Heart left ventricle (tissue), 16 donors: ENCODE data around the gene EOGT. TPM values are rescaled to one million over a fixed set of nuclear protein-coding genes. Genes with fewer than 3 reads are reported as not detected.
A peak's percentile ranks its signal among the peaks of the same experiment; 100 is the strongest.

Experiments used
- ATAC-seq, 4 donors: fragments of 200-7000 bp; cut with Tn5 transposase; one replicate each; pipeline ENCODE4 v1.9.1; 2020 to 2022; ENCODE audit warnings: moderate library complexity in 4 of 4, mild to moderate bottlenecking in 3 of 4, moderate number of reproducible peaks in 1 of 4
- DNase-seq, 5 donors: peaks; one replicate each; pipeline ENCODE4 v3.0.0-alpha.2; 2020
- H3K27ac ChIP-seq, 12 donors: fragments of 200-600 bp; sonication (generic) in 4 of 12; one replicate each; pipeline versions ENCODE4 v1.5.0 to v1.8.0; 2016 to 2022; ENCODE audit warnings: mild to moderate bottlenecking in 2 of 12
- H3K27me3 ChIP-seq, 9 donors: fragments of 200-600 bp; sonication (generic) in 2 of 9; one replicate each; pipeline versions ENCODE4 v1.5.1 to v1.8.0; 2016 to 2022; ENCODE audit warnings: mild to moderate bottlenecking in 3 of 9
- H3K36me3 ChIP-seq, 9 donors: fragments of 200-600 bp; sonication (generic) in 2 of 9; one replicate each; pipeline versions ENCODE4 v1.5.0 to v1.8.0; 2018 to 2022; ENCODE audit warnings: mild to moderate bottlenecking in 2 of 9
- H3K4me1 ChIP-seq, 12 donors: fragments of 200-600 bp; sonication (generic) in 4 of 12; one replicate each; pipeline versions ENCODE4 v1.5.0 to v1.8.0; 2016 to 2022; ENCODE audit warnings: mild to moderate bottlenecking in 3 of 12
- H3K4me3 ChIP-seq, 12 donors: fragments of 200-600 bp; sonication (generic) in 4 of 12; one replicate each; pipeline versions ENCODE4 v1.5.0 to v1.8.0; 2017 to 2022; ENCODE audit warnings: mild to moderate bottlenecking in 9 of 12, moderate library complexity in 4 of 12
- H3K9me3 ChIP-seq, 12 donors: fragments of 200-600 bp; sonication (generic) in 4 of 12; one replicate each; pipeline versions ENCODE4 v1.5.0 to v1.8.0; 2016 to 2022; ENCODE audit warnings: mild to moderate bottlenecking in 1 of 12
- CTCF ChIP-seq, 12 donors: fragments of 200-600 bp; sonication (generic) in 4 of 12; IDR thresholded peaks; one replicate each; pipeline versions ENCODE4 v1.5.0 to v1.8.0; 2018 to 2022; ENCODE audit warnings: antibody characterized with exemption in 12 of 12, mild to moderate bottlenecking in 5 of 12
- POLR2A ChIP-seq, 2 donors: fragments of 450-650 bp; IDR thresholded peaks; one replicate each; pipeline ENCODE4 v1.6.1; 2017; ENCODE audit warnings: antibody characterized with exemption in 2 of 2, mild to moderate bottlenecking in 2 of 2, moderate library complexity in 2 of 2
- WGBS, 4 donors: extraction: QIAGEN DNeasy Blood & Tissue Kit in 2 of 4; methylation state at CpG; one replicate each; pipeline versions ENCODE4 v1.1.5 to v1.1.7; 2013 to 2018; 5-methylcytosine and 5-hydroxymethylcytosine counted together
- intact Hi-C, 10 donors: fragments of 100-400 bp; cut with DNase I; formaldehyde crosslinking; loops; one replicate each; pipeline versions ENCODE4 v1.11.1 to v1.14.2; 2022
- polyA plus RNA-seq, 2 donors: library from polyadenylated mRNA; stranded (reverse); fragments of 200-250 nt; gene quantifications; one replicate each; pipeline ENCODE4 v1.2.3, GENCODE V29; 2013
- total RNA-seq, 9 donors: library from RNA; depleted of rRNA in 2 of 9; stranded (reverse); fragments of >200 nt in 2 of 9; fragmentation: NEBNext Ultra II Directional in 3 of 9; extraction: Animal tissue kit (Norgen Biotek cat#: 25700) in 3 of 9; gene quantifications; one replicate each; pipeline versions ENCODE4 v1.1.0 to v1.2.4, GENCODE V29; 2016 to 2023
- donor health status: ischemic (EF 13 %, LVEDD 7.1; RV severe dilation, severe dysfunction).
- donor health status: healthy with polysubstance abuse.
- donor health status: DM: no; HTN: yes; CAD: no.
- donor health status: DM: no; HTN: no; CAD: no.
- donor health status: ischemic (EF 25% LVEDD 6.9; RV normal size, moderate dysfunction).
- donor health status: ischemic (EF 25% LVEDD 5.7; RV mildly dilated, moderate dysfunction).
- donor health status: healthy.
- donor health status: DM: yes; HTN: yes; CAD: no.
- donor health status: ischemic (EF 35%, LVEDD 5.7; RV mildly dilated, moderate dysfunction).
- donor health status: nonischemic (EF 11% LVEDD 7.7; RV severe dilation, severe dysfunction).
- donor health status: DM: yes; HTN: yes; CAD: no.
- donor health status: PGD.
- donor health status: ischemic (EF 29% LVEDD 5.4; RV normal size, mild dysfunction).
- donor health status: nonischemic (EF 23%, LVEDD 6.1; RV moderate dilation, normal function).

EOGT gene
- total and polyA plus RNA-seq, 11 donors = 13.4 to 53.1 (median 33.9) TPM

- intact Hi-C loops = no loop called here
- DNase-seq = no peak
- peaks cover 0 to 12% (median 0%) of the 10 kb centered on the region in 12 donors for H3K4me1 ChIP-seq
- no peaks in the 10 kb centered on the region for H3K9me3 ChIP-seq
- no peak for TF ChIP-seq CTCF (IDR thresholded peaks at IDR 0.05)
- no peak for TF ChIP-seq POLR2A (IDR thresholded peaks at IDR 0.05)
- no peak overlapping the region for H3K4me3 ChIP-seq
- 89 to 92% (median 91%) methylated on average over 2 of the region's 2 CpGs for WGBS, 4 donors
- H3K27me3 ChIP-seq = no peaks in the 10 kb centered on the region
- H3K36me3 ChIP-seq = peaks cover 0 to 100% (median 100%) of the 10 kb centered on the region in 9 donors
- no peak overlapping the region for H3K27ac ChIP-seq
- ATAC-seq = no peak
Measured at GRCh38 chr3:69032142-69032541, 18.7 kb upstream of the EOGT start.

DNA sequence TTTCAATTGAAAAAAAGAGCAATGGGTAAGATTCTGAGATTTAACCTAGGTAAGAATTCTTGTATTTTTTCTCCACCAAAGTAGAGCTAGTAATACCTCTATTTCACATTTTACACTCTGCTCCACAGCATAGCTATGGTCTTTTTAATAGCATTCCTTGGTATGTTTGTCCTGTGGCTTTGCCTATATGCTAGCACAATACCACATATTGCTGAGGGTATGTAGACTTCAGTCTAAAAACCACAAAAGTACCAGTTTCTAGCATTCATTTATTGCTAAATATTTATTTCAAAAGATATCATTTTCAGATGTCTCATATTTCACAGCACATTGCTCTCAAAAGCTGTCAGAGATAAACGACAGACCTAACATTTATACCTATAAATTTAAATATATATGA, 18.2 kb upstream of the EOGT start:
- no peak for TF ChIP-seq POLR2A (IDR thresholded peaks at IDR 0.05)
- TF ChIP-seq CTCF (IDR thresholded peaks at IDR 0.05) = no peak
- intact Hi-C loops = no loop called here
- Histone ChIP-seq H3K9me3 (no peaks in the 10 kb centered on the region), H3K4me1 (peaks cover 0 to 12% (median 0%) of the 10 kb centered on the region in 12 donors), H3K36me3 (peaks cover 0 to 100% (median 100%) of the 10 kb centered on the region in 9 donors), H3K27me3 (no peaks in the 10 kb centered on the region), H3K27ac (no peak overlapping the region), H3K4me3 (no peak overlapping the region)
- ATAC-seq (no peak), DNase-seq (no peak)
- 90 to 96% (median 93%) methylated on average over 1 of the region's 1 CpG for WGBS, 4 donors

DNA sequence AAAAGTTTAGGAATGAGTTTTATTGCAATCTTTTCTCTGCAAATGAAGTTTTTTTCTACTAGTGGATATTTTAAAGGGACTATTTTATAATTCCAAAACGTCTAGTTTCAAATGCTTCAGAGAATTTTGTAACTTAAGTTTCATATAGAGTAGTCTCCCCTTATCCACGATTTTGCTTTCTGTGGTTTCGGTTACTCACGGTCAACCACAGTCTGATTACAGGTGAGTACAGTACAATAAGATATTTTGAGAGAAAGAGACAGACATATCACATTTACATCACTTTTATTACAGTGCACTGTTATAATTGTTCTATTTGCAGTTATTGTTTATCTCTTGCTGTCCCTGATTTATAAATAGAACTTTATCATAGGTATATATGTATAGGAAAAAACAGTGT, 7.4 kb upstream of the EOGT start:
- no peaks in the 10 kb centered on the region for H3K9me3 ChIP-seq
- DNase-seq (no peak), ATAC-seq (no peak)
- no peak overlapping the region for H3K27ac ChIP-seq
- intact Hi-C loops = no loop called here
- 72 to 75% (median 73%) methylated on average over 4 of the region's 4 CpGs for WGBS, 4 donors
- H3K27me3 ChIP-seq = no peaks in the 10 kb centered on the region
- H3K36me3 ChIP-seq = peaks cover 0 to 82% (median 53%) of the 10 kb centered on the region in 9 donors
- H3K4me1 ChIP-seq = peaks cover 0 to under 1% (median 0%) of the 10 kb centered on the region in 12 donors
- no peak overlapping the region for H3K4me3 ChIP-seq
- TF ChIP-seq POLR2A (IDR thresholded peaks at IDR 0.05) = no peak
- TF ChIP-seq CTCF (IDR thresholded peaks at IDR 0.05) = peak in 2 of 12 donors; percentile 2 to 3

- intact Hi-C loops = no loop called here
- H3K27me3 ChIP-seq = no peaks in the 10 kb centered on the region
- ATAC-seq = no peak
- H3K4me1 ChIP-seq = peaks cover 0 to 5% (median 0%) of the 10 kb centered on the region in 12 donors
- H3K4me3 ChIP-seq = no peak overlapping the region
- 48 to 53% (median 52%) methylated on average over 2 of the region's 2 CpGs for WGBS, 4 donors
- no peaks in the 10 kb centered on the region for H3K9me3 ChIP-seq
- H3K27ac ChIP-seq = no peak overlapping the region
- peaks cover 0 to 78% (median 48%) of the 10 kb centered on the region in 9 donors for H3K36me3 ChIP-seq
- TF ChIP-seq POLR2A (IDR thresholded peaks at IDR 0.05) (no peak), CTCF (IDR thresholded peaks at IDR 0.05) (peak in 7 of 12 donors; percentile 9 to 41 (median 29))
- DNase-seq = no peak
Measured at GRCh38 chr3:69020424-69020823, 6.9 kb upstream of the EOGT start.
